HepG2 (cell line): ENCODE data around the gene NCOA7. TPM values are rescaled to one million over a fixed set of nuclear protein-coding genes. Genes with fewer than 3 reads are reported as not detected.

ENCODE experiments used
- ATF3 ChIP-seq: sonication (generic); formaldehyde crosslinking; IDR thresholded peaks from 2 replicates; pipeline ENCODE4 v1.4.0; 2020; ENCODE audit warnings: missing genetic modification reagents
- ATF7-NPFF ChIP-seq: sonication (generic); formaldehyde crosslinking; IDR thresholded peaks from 2 replicates; pipeline ENCODE4 v1.8.1; 2023; ENCODE audit warnings: mild to moderate bottlenecking, low read depth, missing genetic modification reagents, moderate library complexity
- FOXP4 ChIP-seq: sonication (generic); formaldehyde crosslinking; IDR thresholded peaks from 2 replicates; pipeline ENCODE4 v1.4.0; 2020; ENCODE audit warnings: missing genetic modification reagents
- GLI4 ChIP-seq: sonication (generic); formaldehyde crosslinking; IDR thresholded peaks from 2 replicates; pipeline ENCODE4 v1.5.1; 2020; ENCODE audit warnings: missing genetic modification reagents, mild to moderate bottlenecking, moderate library complexity, borderline replicate concordance
- HMGXB3 ChIP-seq: sonication (generic); formaldehyde crosslinking; IDR thresholded peaks from 2 replicates; pipeline ENCODE4 v1.4.0; 2020; ENCODE audit warnings: missing genetic modification reagents, borderline replicate concordance
- HOXA3 ChIP-seq: sonication (generic); formaldehyde crosslinking; IDR thresholded peaks from 2 replicates; pipeline ENCODE4 v1.5.0; 2020; ENCODE audit warnings: missing genetic modification reagents
- HOXA7 ChIP-seq: sonication (generic); formaldehyde crosslinking; IDR thresholded peaks from 2 replicates; pipeline ENCODE4 v1.8.1; 2022; ENCODE audit warnings: mild to moderate bottlenecking, missing genetic modification reagents, moderate library complexity
- PAWR ChIP-seq: sonication (generic); formaldehyde crosslinking; IDR thresholded peaks from 2 replicates; pipeline ENCODE4 v1.4.0; 2020; ENCODE audit warnings: missing genetic modification reagents, mild to moderate bottlenecking, borderline replicate concordance
- PLRG1 ChIP-seq: fragments of 450-650 bp; conservative IDR thresholded peaks from 2 replicates; pipeline ENCODE4 v1.6.1; 2016
- REL ChIP-seq: sonication (generic); formaldehyde crosslinking; conservative IDR thresholded peaks from 2 replicates; pipeline ENCODE4 v1.8.0; 2022; ENCODE audit warnings: mild to moderate bottlenecking, missing genetic modification reagents, moderate library complexity
- RORA ChIP-seq: sonication (generic); formaldehyde crosslinking; IDR thresholded peaks from 2 replicates; pipeline ENCODE4 v1.5.0; 2020; ENCODE audit warnings: mild to moderate bottlenecking, missing genetic modification reagents, moderate library complexity
- YEATS4 ChIP-seq: sonication (generic); formaldehyde crosslinking; IDR thresholded peaks from 2 replicates; pipeline ENCODE4 v1.4.0; 2020; ENCODE audit warnings: missing genetic modification reagents, borderline replicate concordance
- ZNF136 ChIP-seq: sonication (generic); formaldehyde crosslinking; IDR thresholded peaks from 2 replicates; pipeline ENCODE4 v1.8.1; 2022; ENCODE audit warnings: low read depth, mild to moderate bottlenecking, moderate library complexity, missing genetic modification reagents
- ZNF317 ChIP-seq: sonication (generic); formaldehyde crosslinking; IDR thresholded peaks from 2 replicates; pipeline ENCODE4 v1.5.0; 2020; ENCODE audit warnings: mild to moderate bottlenecking, missing genetic modification reagents
- ZNF549 ChIP-seq: sonication (generic); formaldehyde crosslinking; IDR thresholded peaks from 2 replicates; pipeline ENCODE4 v1.5.0; 2020; ENCODE audit warnings: missing genetic modification reagents
- ZNF713 ChIP-seq: sonication (generic); formaldehyde crosslinking; IDR thresholded peaks from 2 replicates; pipeline ENCODE4 v1.4.0; 2020; ENCODE audit warnings: mild to moderate bottlenecking, missing genetic modification reagents
- polyA plus RNA-seq, 8 experiments: library from polyadenylated mRNA; depleted of rRNA in 3 of 8; stranded (reverse) in 7 of 8; unstranded in 1 of 8; fragments of >200 nt; fragmentation: Illumina TruSeq in 4 of 8; extraction: Trizol in 4 of 8; gene quantifications; 2 replicates each; pipeline versions ENCODE4 v1.2.1 to v1.2.3, GENCODE V29; 2011 to 2016; ENCODE audit warnings: low read depth in 4 of 8, missing spikeins in 1 of 8, mixed read lengths in 1 of 8; ENCODE audit not compliant: insufficient read depth in 1 of 8
- total RNA-seq, 5 experiments: library from RNA; depleted of rRNA; stranded (reverse); fragments of >200 nt; fragmentation: Illumina TruSeq; extraction: Trizol; gene quantifications; 2 replicates each; pipeline ENCODE4 v1.2.3, GENCODE V29; 2016; ENCODE audit warnings: low read depth in 1 of 5
- TF ChIP-seq, protein P1 (sequence below): IDR thresholded peaks from 2 replicates; pipeline ENCODE4 v1.6.1; 2016; ENCODE audit warnings: missing genetic modification reagents, missing compliant biosample characterization
- TF ChIP-seq, protein P2 (sequence below): sonication (generic); formaldehyde crosslinking; conservative IDR thresholded peaks from 2 replicates; pipeline ENCODE4 v1.8.0; 2022; ENCODE audit warnings: missing genetic modification reagents
- TF ChIP-seq, protein P3 (sequence below): IDR thresholded peaks from 2 replicates; pipeline ENCODE4 v1.6.1; 2016; ENCODE audit warnings: low read depth, control low read depth

NCOA7 gene
- total and polyA plus RNA-seq, 2 of the 13 experiments (the other 11 are each of a cell fraction or from before 2014, with no cell fraction given), result 13.6 to 20.8 TPM

DNA sequence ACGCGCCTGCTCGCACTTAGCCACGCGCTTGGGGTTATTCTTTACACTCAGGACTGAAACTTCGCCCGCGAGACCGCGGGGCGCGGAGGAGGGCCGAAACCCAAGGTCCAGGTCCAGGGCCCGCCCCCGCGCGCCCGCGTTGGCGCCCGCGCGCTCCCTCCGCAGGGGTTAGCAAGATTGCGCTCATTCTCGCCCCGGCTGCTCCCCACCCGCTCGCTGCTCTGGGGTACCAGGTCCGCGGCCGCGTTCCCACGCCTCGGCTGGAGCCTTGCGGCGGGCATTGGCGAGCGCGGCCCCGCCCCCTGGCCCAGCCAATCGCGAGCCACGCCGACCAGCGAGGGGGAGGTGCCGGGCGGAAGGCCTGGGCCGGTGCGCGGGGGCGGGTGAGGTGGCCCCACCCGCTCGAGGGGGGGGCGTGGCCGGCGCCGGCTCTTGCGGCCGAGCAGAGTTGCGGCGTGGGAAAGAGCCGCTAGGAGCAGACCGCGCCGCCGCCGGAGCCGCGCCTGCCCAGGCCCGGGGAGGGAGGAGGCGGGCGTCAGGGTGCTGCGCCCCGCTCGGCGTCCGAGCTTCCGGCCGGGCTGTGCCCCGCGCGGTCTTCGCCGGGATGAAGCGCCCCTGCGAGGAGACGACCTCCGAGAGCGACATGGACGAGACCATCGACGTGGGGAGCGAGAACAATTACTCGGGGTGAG lies 41.4 kb upstream of the NCOA7 start, which contains the start of gene HEY2 (continued):
- TF ChIP-seq, protein P1, sequence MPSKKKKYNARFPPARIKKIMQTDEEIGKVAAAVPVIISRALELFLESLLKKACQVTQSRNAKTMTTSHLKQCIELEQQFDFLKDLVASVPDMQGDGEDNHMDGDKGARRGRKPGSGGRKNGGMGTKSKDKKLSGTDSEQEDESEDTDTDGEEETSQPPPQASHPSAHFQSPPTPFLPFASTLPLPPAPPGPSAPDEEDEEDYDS (CRISPR knock-in tag), result peak; percentile 48; the same call in 1 of the 2 replicates
- peak; percentile 10; the same call in 1 of the 2 replicates for TF ChIP-seq ATF3 (CRISPR knock-in tag)
- no peak for TF ChIP-seq HMGXB3
- TF ChIP-seq, protein P2, sequence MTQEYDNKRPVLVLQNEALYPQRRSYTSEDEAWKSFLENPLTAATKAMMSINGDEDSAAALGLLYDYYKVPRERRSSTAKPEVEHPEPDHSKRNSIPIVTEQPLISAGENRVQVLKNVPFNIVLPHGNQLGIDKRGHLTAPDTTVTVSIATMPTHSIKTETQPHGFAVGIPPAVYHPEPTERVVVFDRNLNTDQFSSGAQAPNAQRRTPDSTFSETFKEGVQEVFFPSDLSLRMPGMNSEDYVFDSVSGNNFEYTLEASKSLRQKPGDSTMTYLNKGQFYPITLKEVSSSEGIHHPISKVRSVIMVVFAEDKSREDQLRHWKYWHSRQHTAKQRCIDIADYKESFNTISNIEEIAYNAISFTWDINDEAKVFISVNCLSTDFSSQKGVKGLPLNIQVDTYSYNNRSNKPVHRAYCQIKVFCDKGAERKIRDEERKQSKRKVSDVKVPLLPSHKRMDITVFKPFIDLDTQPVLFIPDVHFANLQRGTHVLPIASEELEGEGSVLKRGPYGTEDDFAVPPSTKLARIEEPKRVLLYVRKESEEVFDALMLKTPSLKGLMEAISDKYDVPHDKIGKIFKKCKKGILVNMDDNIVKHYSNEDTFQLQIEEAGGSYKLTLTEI (CRISPR knock-in tag), result no peak
- no peak for TF ChIP-seq ZNF713 (CRISPR knock-in tag)
- no peak for TF ChIP-seq FOXP4 (CRISPR knock-in tag)
- TF ChIP-seq PAWR (CRISPR knock-in tag), result no peak
- TF ChIP-seq YEATS4 (CRISPR knock-in tag), result peak; percentile 37; the same call in 1 of the 2 replicates
- no peak for TF ChIP-seq ZNF549 (CRISPR knock-in tag)
- no peak for TF ChIP-seq RORA
- peak; percentile 38; the same call in 1 of the 2 replicates for TF ChIP-seq GLI4
- TF ChIP-seq ZNF136 (CRISPR knock-in tag), result no peak
- TF ChIP-seq REL (CRISPR knock-in tag), result peak; percentile 76; the same call in 1 of the 2 replicates
- TF ChIP-seq ZNF317 (CRISPR knock-in tag), result no peak
- TF ChIP-seq, protein P3, sequence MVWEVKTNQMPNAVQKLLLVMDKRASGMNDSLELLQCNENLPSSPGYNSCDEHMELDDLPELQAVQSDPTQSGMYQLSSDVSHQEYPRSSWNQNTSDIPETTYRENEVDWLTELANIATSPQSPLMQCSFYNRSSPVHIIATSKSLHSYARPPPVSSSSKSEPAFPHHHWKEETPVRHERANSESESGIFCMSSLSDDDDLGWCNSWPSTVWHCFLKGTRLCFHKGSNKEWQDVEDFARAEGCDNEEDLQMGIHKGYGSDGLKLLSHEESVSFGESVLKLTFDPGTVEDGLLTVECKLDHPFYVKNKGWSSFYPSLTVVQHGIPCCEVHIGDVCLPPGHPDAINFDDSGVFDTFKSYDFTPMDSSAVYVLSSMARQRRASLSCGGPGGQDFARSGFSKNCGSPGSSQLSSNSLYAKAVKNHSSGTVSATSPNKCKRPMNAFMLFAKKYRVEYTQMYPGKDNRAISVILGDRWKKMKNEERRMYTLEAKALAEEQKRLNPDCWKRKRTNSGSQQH (CRISPR knock-in tag), result no peak
- no peak for TF ChIP-seq HOXA7 (CRISPR knock-in tag)
- peak; percentile 57; the same call in 1 of the 2 replicates for TF ChIP-seq ATF7-NPFF (CRISPR knock-in tag)
- TF ChIP-seq HOXA3, result peak; percentile 88
- TF ChIP-seq PLRG1, result no peak
